NCI-H345 treated with DMSO at 0.1 percent for 48 hours (cell line): ENCODE measurements around the gene GAB3.

Source experiments
- DNase-seq: peaks from one replicate; lab custom pipeline; 2025; ENCODE audit not compliant: unreplicated experiment; lab: John Stamatoyannopoulos, UW

Gene GAB3, protein sequence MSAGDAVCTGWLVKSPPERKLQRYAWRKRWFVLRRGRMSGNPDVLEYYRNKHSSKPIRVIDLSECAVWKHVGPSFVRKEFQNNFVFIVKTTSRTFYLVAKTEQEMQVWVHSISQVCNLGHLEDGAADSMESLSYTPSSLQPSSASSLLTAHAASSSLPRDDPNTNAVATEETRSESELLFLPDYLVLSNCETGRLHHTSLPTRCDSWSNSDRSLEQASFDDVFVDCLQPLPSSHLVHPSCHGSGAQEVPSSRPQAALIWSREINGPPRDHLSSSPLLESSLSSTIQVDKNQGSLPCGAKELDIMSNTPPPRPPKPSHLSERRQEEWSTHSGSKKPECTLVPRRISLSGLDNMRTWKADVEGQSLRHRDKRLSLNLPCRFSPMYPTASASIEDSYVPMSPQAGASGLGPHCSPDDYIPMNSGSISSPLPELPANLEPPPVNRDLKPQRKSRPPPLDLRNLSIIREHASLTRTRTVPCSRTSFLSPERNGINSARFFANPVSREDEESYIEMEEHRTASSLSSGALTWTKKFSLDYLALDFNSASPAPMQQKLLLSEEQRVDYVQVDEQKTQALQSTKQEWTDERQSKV

DNA sequence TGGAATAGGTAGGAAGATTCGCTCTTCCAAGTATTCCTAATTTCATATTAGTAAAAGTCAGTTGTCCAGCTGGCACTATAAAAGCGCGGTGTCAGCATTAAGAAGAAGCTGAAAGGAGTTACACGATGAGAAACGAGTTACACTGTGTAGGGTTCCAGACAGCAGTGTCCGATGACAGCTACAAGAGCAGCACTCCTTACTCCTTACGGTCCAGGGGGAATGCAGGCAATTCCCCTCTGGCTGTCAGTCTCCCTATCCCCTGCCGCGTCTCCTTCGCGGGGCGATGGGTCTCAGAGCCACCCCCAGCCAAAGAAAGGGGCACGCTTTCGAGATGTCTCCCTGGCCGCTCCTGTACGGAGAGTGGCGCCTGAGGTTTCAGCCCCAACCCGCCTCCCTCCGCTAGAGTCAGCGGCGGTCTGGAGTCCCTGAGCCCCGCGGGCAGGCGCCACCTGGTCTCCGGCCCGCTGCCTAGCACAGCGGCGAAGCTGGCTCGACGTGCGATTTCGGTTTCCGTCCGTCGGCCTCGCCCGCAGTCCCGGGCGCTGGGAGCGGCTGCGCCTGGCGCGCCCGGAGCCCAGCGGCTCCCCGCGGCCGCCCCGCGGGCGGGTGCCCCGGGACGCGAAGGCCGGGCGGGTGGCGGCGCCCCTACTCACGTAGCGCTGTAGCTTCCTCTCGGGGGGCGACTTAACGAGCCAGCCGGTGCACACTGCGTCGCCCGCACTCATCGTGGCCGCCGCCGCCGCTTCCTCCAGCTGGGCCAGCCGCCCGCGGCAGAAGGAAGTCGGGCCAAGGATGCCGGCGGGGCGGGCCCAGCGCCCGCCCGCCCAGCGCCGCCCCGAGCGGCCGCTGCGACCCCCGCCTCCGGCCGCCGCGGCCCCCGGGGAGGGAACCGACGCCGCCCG lies at the start of gene GAB3:
Gene GAB3 (minus strand): TSS at position 777 of the 902 bp plus-strand sequence. CDS start 52 bp downstream, at position 725.
- no peak for DNase-seq

DNA sequence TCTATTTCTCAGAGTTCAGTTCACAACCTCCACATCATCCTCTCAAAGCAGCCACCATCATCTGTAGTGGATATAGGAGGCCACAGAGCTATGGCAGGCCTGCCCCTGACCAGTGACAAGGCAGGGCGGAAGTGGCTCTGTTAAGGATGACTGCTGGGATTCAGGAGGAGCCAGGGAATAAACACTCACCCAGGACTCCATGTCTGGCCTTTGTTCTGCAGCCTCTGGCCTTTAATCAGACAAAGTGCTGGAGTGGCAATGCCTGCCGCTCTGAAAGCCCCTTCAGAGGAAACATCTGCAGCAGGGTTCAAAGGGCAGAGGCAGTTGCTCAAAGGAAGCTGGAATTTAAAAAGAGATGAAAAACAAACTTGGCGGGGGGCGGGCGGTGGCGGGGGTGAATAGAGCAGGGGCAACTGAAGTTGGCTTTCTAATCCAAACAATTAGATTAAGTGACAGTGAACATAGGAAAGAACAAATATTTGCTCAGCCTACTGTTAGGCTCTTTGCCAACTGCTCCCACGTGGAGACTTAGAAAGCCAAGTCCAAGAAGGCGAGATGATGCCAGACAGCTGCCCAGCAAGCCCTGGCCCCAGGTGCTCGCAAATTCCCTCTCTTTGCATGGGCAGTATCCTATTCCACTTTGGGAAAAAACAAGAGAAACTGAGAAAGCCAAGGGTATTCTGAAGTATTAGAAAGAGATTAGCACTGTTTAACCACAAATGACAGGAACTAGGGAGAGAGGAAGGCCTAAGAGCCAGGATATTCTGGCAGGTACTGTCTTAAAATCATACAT lies 48.9 kb upstream of the GAB3 start:
- peak; percentile 88 for DNase-seq

DNA sequence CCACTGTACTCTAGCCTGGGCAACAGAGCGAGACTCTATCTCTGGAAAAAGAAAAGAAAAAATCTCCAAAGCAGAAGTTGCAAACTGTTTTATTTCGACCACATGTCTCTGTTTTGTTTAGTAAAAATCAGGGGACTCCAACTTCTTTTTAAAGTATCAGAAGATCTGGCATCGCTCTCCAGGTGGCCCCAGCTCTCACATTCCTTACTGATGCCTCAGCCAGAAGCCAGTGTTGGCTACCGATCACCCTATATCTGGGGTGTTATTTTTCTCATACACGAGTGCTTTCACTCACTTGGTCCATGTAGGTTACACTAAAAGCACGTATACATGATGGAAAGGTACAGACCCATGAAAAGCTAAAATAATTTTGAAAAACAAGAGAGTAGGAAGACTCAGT lies 46.1 kb upstream of the GAB3 start:
- no peak for DNase-seq

DNA sequence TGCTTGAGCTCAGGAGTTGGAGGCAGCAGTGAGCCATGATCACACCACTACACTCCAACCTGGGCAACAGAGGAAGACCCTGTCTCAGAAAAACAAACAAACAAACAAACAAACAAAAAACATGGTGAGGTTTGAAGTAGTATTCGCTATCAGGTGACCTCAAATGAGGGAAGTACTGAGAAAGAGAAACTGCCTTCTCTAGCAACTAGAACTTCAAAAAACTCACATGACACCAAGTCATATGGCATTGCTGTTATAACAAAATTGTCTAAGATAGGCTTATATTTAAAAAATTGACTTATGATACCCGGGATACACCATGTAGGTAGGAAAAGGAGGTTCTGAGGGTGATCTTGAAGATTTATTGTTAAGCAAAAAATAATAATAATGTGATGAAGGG lies 44.1 kb upstream of the GAB3 start:
- no peak for DNase-seq

DNA sequence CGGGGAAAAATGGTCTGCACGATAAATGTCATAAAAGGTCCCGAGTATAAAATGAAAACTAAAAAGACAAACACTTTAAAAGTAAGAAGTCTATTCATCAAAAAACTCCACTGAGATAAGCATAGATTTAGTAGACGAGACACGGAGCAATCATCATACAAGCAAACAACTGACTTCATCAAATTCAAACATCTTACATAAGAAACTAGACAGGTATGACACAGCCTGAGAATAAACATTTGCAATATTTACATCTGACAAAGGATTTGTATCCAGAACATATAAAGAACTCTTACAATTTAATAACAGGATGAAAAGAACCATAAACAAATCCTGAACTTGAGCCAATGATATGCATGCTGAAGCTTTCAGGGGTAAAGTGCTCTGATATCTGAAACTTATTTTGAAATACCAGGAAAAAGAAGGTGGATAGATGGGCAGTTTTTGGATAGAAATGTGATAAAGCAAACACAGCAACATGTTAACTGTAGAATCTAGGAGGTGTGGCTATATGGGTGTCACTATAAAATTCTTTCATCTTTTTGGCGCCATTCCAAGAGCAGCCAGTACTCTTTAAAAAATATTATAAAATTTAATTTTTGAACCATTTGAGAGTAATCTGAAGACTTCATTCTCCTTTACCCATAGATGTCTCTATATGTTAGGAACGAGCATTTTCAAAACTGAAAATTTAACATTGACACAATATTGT lies 42.4 kb upstream of the GAB3 start:
- no peak for DNase-seq

DNA sequence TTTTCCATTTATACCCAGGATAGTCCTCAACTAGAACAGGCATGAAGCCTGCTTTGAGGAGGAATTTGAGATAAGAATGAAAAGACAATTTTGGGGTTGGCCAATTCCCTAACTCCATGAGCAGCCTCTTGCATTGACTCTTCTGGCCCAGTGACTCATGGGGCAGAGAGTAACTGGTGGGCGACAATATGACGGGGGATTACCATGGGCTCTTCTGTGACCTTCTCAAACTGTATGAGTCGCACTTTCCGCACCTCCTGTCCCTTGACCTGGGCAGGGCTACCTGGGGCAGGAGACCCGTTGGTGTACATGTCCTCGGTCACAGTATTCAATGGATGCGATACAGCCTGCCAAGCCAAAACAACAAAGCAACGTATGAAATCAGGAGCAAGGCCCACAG lies 41.1 kb upstream of the GAB3 start:
- DNase-seq: no peak

DNA sequence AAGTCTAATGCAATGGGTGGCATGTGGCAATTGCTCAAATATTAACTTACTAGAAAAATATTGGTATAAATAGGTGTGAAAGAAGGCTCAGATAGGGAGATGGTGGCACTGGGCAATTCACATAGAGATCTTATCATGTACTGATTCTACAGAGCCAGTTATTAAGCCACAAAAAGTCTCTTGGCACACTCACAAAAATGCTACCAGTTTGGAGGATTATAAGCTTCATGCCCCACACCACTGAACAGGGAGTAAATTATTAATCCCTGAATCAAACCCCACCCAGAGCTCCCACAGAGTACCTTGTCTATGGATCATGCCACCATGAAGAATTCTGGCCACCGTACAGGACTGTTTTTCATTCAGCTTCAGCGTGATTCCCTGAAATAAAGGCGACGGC lies 40.6 kb upstream of the GAB3 start:
- DNase-seq: no peak

DNA sequence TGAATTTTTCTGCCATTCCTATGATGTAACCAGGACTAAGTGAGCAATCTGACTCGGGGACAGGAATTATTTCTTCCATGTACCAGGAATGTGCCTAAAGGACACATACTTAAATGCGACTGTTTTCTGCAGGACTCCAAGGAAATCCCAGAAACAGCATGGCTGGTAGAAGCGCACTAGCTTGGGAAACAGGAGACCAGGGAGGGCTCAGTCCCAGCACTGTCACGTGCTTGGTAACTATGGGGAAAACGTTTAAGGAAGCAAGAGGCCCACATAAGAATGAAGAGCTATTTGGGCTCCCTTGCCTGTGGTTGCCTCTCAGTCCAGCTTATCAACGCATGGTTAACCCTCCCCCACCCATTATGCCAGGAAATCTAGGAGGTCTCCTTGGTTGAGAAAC lies 34.8 kb upstream of the GAB3 start:
- no peak for DNase-seq

DNA sequence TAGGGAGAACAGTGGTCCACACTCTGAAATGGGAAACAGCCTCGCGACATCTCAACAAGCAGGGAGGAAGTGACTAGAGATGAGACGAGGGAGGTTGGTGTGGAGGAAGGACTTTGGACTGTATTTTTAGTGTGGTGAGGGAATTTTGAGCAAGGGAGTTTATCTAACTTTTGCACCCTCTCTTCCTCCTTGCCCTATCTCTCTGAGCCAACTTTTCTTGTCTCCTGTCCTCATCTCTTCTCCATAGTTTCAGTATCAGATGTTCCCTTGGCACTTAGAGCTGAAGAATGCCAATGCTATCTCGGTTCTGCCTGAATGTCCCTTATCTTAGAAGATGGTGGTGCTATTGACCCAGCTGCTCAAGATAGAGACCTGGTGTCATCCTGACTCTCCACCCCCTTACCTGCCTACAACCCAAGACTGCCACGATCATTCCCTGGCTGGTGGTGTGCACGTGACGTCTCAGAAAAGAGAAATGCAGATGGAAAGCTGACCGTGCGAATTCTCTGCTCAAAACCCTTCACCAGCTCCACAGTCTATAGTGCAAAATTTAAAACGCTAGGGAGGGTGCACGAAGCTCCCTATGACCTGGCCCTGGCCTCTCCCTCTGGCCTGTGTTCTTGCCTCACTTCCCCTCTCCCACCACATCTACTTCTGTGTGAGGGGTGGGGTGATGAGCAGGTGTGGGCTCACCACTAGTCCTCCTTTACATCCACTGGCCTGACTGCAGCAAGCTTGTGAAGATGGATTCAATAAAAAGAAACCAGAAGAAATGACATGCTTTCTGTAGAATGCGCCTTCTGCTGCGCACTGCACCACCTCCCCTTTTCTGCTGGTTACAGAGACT lies 33.5 kb upstream of the GAB3 start:
- DNase-seq: no peak

DNA sequence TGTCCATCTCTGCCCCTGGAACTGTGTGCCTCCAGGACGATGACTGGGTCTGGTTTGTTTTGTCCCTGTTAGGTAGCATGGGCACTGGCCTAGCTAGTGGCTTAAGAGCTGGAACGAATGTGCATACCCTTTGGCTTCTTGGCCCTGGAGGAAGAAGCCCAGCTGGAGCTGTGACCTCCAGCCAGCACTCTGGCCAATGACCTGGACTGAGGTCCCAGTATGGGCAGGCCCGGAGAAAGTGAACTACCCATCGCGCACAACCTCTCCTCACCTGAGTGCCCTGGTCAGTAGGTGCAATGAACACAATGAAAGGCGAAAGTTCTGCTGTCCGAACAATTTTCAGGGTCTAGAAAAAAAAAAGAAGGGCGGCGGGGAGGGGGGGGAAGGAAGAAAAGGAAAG lies 30.1 kb upstream of the GAB3 start:
- DNase-seq: no peak

DNA sequence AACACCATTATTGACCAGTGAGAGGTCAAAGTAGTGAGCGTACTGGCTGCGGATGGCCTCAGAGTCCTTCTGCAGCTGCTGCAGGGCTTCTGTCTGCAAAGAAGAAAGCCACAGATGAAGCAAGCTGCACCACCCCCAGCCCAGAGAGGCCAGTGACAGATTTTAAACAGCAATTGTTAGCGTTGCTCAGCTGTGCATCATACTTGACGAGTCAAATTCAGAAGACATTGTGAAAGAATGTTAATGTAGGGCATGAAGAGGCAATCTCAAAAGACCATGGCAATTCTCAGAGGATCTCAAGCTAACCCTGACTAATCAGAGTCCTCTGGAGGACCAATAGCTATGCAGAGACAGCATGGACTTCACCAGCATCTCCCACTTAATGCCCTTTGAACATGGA lies 28.4 kb upstream of the GAB3 start:
- DNase-seq: no peak

DNA sequence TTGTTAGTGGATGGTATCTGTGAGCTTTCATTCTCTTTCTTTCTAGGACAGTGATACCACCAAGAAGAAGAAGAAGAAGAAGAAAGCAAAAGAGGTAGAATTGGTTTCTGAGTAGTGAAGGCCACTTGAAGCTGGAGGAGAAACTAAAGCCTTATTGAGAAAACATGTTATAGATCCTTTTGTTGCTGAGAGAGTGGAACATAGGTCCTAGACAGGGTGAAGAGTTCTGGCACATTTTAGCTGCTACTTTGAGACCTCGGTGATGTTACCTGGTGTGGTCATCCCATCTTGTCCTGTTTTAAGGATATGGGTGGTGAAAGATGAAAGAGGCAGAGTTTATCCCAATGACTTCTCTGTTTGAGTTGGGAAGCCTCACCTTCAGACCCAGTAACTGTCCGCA lies 25.9 kb upstream of the GAB3 start:
- DNase-seq: no peak

DNA sequence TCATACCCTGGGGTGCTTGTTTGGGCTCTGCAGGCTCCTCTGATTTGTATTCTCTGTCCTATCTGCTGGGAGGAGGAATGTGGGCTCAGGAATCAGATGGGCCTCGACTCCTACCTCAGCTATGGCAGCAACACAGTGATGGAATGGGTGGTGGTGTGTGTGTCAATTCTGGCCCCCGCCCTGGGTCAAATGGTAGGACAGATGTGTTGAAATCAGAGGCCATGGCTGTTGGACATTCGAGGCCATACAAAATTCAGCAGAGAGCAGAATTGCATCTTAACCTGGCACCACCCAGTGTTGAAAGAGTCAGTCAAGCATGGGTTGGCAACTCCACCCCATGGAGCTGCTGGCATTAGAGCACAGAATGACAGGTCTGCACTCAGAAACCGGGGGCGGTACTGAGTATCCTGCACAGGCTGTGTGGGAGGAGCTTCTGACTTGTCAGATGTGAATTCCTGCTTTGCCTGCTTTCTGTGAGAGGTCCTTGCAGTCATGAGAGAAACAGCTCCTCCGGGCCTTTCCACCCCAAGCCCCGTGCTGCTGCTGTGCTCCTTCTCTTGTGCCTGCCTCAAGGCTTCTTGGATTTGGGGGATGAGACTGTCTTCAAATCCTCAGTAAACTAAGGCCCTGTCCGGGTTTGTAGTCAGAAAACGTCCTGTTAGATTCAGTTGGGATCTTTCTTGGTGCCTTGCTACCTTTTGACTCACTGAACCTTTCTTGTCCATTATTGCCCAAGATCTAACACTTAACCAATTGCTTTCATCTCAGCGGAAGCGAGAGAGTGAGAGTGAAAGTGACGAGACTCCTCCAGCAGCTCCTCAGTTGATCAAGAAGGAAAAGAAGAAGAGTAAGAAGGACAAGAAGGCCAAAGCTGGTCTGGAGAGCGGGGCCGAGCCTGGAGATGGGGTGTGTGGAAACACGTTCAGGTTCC lies 24.8 kb upstream of the GAB3 start:
- DNase-seq: no peak

DNA sequence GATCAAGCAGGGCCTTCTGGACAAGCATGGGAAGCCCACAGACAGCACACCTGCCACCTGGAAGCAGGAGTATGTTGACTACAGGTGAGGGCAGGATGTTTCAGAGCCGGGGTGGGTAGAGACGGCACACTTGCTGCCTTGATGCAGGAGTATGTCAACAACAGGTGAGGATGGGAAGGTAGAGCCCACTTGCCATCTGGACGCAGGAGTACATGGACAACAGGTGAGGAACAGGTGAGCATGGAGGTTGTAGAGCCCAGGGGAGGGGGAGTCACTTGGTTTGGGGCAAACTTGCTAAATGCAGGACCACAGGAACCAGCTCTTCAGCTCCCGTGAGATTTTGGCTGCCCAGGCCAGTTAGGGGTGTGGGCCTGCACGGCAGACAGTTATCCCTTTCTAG lies 23.7 kb upstream of the GAB3 start:
- DNase-seq: no peak

DNA sequence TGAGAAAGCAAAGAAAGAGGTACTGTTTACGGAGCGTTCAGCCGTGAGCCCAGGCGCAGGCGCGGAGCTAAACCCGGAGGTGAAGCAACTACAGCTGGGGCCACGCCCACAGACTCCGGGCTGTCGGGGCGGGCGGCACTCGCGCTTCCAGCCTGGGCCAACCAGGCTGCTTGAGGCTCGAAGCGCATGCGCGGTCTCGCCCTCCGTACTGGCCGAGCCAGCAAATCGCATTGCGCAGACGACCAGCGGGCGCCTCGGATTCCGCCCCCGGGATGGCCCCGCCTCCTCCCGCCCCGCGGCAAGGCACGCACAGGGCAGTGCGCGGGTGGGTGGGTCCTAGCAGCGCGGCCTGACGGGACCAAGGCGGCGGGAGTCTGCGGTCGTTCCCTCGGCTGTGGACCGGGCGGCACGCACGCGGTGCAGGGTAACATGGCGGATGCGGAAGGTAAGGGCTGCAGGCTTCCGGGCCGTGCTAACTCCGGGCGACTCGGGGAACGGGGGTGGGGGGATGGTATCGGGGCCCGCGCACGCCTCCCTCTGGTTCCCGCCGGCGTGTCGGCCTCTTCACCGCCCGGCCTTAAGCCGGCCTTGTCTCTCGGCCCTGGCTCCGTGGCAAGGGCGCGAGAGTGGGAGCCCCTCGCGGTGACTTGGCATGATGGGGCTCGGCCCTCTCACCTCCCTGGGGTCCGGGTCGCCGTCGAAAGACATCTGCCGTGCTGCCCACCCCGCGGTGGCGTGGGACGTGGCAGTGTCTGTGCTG lies 11.8 kb upstream of the GAB3 start, which contains the start of gene DKC1:
Gene DKC1 (plus strand): TSS at position 328 of the 760 bp plus-strand sequence. CDS start 102 bp downstream, at position 430.
- peak; percentile 93 for DNase-seq

DNA sequence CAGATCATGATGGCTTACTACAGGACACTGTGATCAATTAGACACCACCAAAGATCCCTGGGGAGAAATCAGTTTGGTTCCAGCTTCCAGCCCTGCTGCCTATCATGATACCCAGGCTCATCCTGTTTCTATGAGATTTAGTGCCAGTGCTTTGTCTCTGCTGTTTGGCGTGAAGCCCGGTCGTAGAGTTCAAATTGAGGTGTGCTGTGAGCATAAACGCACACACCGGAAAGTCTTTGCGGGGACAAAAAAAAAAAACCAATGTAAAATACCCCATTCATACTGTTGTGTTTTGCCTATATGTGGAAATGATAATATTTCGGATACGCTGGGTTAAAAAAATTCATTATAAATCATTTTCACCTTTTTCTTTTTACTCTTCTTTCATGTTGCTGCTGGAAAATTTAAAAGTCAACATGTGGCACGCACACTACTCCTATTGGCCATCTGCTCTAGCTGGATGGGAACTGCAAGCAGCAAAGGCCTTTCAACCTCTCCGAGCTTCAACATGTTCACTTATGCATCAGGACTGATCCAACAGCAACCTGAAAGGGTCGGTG lies 11.2 kb upstream of the GAB3 start:
- DNase-seq: no peak

DNA sequence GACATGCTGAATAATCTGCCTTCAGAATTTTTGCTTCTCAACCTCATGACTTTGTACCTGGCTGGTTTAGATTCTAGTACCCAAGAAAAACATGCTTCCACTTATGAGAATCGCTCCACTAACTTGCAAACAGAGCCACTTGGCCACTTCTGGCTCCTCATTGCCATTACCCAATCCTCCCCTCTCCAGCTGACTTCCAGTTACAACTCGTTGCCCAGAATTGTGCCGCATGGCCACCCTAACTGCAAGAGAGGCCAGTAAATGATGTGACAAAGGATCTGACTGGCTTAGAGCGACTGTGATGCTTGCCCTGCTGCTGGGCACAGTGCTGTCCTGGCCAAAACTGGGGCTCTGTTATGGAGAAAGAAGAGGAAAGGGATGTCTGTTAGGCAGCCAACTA lies 7.8 kb upstream of the GAB3 start:
- DNase-seq: no peak
